ENCODE data around the gene TMEM82. TPM values are rescaled to one million over a fixed set of nuclear protein-coding genes. Genes with fewer than 3 reads are reported as not detected.

Gene TMEM82
- total RNA-seq, 1 donor from 2014 or later = not detected

DNA sequence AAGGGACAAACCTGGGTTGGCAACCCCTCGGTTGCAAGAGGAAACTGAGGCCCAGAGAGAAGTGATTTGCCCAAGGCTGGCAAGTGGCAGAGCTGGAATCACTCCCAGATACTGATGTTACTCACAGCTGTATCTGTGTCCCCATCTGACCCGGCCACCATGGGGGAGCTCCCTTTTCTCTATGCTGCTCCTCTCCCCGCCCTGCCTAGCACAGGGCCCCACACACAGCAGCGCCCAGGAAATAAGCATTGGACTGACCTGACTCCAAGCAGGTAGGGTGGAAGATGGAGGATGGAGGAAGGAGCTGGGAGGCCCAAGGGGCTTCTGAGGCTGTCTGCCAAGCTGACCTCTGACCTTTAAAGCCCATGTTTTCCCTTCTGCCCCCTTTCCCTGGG lies 13.3 kb downstream of the TMEM82 start:
- DNase-seq (ENCODE audit: low read depth in 2 of 2) = no peak

DNA sequence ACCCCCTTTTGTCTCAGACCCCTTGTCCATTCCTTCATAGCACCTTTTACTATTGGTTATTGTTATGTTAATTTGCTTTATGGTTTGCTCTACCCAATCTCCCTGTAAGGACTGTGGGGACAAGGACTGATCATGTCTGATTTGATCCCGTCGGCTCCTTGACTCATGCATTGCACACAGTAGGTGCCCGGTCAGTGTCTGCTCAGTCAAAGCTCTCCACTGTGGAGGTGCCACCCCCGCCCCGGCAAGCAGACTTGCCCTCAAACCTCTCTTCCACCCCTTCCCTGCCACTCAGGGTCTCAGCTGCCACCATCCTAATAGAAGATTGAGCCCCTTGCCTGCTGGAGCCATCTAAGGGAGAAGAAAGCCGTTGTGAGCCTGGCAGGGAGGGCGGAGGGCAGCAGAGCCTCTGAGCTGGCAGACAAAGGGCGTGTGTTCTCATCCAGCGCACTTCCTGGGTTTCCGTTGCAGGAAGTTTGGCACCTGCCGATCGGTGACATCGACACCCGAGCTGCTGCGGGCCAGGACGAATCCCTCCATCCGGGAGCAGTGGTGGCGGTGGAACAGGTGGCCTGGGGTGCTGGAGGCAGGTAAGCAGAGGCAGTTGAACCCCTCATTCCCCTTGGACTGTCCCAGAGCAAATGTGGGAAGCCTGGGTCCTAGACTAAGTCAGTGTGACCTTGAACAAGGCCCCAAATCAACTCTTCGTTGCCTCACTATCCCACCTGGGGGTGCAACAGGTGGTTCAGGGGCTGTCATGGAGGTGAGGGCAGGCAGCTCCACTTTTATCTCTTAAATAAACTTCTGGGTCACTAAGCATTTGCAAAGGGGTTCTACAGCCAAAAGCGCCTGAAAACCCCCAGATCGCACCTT lies 14.1 kb downstream of the TMEM82 start:
- DNase-seq (ENCODE audit: low read depth in 2 of 2) = peak; percentile 57 to 67

DNA sequence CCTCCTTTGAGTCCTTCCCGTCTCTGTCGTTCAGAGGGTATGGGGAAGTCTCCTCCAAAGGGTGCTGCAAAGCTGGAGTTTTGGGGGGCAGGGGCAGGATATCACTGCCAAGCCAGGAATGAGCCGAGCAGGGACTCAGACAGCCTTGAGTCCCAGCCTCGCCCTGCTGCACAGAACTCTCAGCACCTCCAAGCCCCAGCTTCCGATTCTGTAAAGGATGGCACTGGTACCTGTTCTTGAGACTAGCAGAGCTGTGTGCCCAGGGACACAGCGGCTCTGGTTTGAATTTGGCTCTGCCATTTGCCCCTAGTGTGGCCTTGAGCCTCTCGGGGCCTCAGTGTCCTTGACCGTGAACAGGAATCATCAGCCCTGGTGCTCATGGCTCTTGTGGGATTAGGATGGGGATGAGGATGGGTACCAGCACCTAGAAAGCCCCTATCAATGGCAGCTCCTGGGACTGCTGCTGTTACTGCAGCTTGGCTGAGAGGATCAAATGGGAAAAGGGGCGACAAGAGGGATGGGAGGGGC lies 14.8 kb downstream of the TMEM82 start:
- no peak for DNase-seq (ENCODE audit: low read depth in 2 of 2)

DNA sequence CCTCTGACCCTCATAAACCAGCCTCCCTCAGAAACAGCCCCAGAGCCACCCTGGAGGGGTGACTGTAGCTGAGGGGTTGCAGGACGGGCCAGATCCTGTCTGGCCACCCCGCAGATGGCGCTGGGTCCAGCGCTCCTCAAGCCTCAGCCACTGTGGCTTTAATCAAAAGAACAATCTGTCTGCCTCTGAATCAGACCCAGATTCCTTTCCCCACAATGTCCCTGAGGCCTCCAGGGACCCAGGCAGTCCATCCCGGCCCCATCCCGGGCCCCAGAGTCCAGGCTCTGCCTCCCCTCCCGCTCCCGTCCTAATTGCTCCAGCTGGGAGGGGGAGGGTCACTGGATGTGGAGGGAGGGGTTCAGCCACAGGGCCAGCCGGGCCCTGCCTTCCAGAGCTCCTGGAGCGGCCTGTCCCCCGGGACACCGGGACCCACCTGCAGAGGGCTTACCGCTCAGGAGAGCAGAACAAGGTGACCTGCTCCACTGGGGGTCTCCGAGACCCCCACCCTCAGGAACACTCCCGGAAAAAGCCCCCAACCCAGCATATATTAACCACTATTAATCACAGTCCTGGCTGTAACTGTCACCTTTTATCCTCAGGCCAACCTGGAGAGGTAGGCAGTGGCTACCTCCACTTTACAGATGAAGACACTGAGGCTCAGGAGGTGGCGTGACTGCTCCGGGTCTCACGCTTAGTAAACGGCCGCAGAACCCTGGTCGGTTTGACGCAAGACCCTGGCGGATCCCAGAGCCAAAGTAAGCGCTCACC lies 15.5 kb downstream of the TMEM82 start:
- DNase-seq (ENCODE audit: low read depth in 2 of 2) = peak; percentile 26 to 50

DNA sequence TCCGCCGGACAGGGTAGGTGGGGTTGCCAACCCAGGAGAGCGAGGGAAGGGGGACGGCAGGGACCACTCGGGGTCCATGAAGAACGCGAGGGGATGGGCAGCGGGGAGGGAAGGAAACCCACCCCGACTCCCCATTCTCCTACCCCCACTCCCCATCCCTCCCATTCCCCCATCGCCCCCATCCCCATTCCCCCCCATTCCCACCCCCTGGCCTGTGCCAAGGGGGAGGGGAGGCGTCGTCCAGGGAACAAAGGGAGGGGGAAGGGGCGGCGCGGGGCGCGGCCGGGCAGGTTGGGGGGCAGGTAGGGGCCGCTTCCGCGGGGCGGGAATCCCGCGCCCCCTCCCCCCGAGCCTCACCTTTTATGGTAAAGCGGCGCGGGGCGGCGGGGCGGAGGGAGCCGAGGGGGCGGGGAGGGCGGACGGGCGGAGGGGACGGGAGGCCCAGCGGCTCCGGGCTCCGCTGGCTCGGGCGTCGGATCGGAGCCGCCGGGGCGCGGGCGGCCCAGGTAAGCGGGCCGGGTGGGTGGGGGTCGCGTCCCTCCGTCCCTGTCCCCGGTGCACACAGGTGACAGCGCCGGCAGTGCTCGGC lies 16.1 kb downstream of the TMEM82 start, which contains the start of gene FBLIM1:
FBLIM1 (plus strand) TSS at position 453 of the 589 bp plus-strand sequence. CDS start 6,189 bp downstream, outside the sequence.
- DNase-seq (ENCODE audit: low read depth in 2 of 2) = peak in 1 of 2 donors; percentile 69

DNA sequence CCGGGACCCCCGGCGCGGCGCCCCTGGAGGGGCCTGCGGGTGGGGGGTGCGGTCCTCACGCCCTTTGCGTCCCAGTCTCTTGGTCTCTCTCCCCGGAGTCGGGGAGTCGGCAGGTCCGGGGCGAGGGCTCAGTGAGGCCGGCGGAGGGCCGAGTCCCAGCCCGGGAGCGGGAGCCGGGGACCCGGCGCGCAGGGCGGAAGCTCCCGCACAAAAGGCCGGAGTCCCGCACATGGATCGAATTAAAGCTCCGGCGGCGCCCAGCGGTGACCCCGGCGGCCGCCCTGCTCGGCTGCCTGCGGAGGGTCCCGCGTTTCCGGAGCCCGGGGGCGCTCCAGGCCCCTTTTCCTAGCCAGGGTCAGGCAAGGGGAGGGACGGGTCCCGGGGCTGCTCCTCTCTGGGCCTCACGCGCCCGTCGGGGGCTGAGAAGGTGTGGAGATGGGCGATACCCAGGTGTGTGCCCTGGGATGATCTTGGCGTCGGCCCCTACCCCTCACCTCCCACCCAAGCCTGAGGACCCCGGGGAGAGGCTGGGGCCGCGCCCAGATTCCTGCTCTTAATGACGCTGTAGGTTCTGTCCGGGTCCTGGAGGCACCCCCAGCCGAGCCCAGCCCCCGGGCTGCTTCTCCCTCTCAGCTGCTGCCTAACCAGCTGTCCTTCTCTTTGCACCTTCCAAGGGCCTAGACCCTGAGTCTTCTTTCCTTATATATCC lies 16.8 kb downstream of the TMEM82 start:
- DNase-seq (ENCODE audit: low read depth in 2 of 2) = no peak

DNA sequence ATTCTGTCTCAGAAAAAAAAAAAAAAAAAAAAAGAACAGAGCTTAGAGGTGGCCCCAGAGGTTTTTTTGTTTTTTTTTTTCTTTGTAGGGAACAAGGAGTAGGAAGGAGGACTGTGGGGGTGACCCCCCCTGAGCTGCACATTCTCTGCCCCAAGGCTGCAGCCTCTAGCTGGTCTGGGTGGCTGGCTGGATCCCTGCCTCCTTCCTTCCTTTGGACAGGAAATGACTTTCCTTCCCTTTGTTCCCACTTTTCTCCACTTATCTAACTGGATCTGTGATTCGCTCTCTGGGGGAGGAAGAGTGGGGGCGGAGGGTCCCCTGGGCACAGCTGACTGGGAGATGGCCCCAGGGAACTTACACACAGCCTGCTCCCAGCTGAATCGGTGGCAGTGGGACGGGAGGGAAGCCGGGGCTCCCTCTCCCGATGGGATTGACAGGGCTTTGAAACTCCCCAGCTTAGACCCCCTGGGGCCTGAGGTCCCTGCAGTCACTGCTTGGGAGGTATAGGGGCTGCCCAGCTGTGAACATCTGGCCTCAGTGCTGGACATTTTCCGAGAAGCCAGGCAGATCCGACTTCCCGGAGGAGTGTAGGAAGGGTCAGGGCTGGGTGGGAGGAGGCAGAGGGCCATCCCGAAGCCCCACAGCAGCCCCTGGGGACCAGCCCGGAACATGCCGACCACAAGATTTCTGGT lies 18.4 kb downstream of the TMEM82 start:
- peak; percentile 48 to 73 for DNase-seq (ENCODE audit: low read depth in 2 of 2)

DNA sequence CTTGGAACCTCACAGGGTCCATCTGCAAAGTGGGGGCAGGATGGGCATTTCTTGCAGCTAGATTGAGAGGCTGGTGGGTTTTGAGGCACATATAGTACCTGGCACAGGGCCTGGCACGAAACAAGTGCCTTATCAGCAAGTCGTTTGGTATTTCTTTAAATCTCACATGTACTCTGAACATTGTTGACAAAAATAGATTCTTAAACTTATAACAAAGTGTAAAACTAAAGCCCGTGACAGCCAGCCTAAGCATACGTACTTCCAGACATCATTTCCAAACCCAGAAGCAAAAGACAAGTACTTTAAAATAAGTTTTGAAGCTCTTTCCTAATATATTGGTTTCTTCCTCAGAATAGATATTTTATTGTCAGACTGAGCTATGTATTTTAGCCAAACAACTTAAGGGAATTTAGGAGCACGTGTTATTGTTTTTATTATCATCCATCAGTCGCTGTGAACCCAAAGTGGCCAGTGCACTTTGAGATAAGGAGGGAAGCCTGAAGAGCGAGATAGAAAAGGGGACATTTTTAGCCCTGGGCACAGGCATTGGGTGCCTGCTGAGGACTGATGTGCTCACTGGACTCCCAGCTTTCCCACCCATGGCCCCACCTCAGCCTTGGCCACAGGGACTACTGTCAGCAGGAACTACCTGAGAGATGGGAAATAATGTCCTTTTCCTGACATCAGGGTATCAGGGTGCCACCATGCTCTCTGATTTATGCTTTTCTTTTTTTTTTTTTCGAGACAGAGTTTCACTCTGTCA lies 19.2 kb downstream of the TMEM82 start:
- DNase-seq (ENCODE audit: low read depth in 2 of 2) = no peak

DNA sequence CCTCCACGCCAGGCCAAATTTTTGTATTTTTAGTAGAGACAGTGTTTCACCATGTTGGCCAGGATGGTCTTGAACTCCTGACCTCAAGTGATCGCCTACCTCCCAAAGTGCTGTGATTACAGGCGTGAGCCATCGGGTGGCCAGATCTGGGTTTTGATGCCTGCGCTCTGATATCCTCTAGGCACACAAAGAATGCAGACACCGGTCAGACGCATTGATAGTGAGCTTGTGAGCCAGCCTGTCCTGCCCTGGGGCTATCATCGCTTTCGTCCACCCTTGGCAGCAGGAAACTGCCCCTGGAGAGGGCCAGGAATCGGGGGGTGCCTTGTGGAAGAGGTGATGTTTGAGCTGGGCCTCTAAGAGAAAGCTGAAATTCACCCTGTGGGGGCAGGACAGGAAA lies 20.2 kb downstream of the TMEM82 start:
- no peak for DNase-seq (ENCODE audit: low read depth in 2 of 2)

DNA sequence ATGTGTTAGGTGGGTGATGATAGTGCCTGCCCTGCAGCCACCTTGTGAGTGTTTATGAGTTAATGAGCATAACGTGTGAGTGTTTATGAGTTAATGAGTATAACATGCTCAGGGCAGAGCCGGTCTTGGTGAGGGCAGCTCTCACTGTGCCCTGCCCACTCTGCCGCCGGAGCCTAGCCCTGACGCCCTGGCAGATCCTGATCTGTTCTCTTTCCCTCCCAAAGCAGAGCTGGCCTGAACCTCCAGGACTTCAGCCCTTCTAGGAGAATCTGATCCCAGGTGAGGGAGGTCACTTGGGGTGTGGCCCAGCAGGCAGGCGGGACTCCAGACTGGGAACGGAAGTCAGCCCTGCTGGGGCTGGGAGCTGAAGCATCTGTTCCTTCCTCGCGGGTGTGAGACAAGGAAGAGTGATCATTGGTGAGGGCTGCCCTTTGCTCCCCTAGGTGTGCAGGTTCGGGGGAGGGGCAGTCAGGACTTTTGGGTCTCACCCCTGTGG lies 22.0 kb downstream of the TMEM82 start:
- DNase-seq (ENCODE audit: low read depth in 2 of 2) = no peak

DNA sequence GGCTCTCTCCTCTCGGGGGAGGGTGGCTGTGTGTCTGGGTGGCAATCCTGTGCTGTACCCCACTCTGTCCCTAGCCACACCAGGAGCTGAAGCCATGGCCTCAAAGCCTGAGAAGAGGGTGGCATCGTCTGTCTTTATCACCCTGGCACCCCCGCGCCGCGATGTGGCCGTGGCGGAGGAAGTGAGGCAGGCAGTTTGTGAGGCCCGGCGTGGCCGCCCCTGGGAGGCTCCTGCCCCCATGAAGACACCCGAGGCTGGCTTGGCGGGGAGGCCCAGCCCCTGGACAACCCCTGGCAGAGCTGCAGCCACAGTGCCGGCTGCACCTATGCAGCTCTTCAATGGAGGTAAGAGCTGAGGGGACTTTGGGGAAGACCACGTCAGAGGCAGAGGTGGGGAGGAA lies 22.6 kb downstream of the TMEM82 start:
- DNase-seq (ENCODE audit: low read depth in 2 of 2) = no peak

DNA sequence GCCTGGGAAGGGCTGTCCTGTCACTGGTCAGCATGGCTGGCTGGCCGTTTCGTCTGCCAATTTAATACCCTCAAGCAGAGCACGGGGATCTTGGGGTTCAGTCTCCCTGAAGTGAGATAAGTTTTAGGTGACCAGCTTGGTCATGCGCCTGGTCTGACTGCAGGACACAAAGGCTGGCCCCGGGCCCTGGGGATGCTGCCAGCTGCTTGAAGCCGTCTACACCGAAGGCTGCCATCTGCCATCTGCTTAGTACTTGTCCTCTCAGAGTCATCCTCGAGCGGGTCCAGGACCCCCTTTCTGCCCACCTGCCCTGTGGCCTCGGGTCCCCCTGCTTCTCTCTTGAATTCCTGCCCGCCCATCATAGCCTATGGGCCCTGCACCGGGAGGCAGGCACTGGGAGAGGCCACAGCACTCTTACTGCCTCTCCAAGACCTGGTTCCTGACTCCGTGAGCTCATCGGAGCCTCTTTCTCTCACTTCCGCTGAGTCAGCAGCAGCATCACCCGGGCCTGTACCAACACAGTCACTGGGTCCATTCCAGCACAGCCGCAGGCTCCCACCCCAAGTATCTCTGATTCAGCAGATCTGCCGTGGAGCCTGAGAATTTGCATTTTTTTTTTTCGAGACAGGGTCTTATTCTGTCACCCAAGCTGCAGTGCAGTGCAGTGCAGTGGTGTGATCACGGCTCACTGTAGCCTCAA lies 23.3 kb downstream of the TMEM82 start:
- DNase-seq (ENCODE audit: low read depth in 2 of 2) = peak in 1 of 2 donors; percentile 94

DNA sequence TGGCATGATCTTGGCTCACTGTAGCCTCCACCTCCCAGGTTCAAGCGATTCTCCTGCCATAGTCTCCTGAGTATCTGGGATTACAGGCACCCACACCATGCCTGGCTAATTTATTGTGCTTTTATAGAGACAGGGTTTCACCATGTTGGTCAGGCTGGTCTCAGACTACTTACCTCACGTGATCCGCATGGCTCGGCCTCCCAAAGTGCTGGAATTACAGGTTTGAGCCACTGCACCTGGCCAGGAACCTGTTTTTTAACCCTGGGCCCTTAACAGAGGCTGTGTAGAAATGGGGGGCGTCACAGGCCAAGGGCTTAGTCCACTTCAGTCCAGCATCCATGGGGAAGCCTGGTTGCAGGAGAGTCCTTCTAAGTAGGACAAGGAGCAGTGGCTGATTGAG lies 25.6 kb downstream of the TMEM82 start:
- no peak for DNase-seq (ENCODE audit: low read depth in 2 of 2)

DNA sequence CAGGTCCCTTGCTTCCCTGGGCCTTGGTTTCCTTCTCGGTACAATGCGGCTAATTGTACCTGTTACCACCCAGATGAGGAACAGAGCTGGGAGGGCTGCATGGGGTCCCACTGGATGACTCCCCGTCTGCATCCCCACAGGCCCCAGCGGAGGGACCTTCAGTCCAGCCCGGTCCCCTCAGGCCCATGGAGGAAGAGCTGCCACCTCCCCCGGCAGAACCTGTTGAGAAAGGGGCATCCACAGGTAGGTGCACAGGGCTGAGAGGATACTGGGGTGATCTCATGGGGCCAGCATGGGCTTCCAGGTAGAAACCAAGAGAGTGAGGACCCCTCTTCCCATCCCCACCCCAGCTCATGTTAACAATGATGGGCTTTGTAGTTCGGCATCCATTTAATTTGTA lies 26.1 kb downstream of the TMEM82 start:
- DNase-seq (ENCODE audit: low read depth in 2 of 2) = no peak

DNA sequence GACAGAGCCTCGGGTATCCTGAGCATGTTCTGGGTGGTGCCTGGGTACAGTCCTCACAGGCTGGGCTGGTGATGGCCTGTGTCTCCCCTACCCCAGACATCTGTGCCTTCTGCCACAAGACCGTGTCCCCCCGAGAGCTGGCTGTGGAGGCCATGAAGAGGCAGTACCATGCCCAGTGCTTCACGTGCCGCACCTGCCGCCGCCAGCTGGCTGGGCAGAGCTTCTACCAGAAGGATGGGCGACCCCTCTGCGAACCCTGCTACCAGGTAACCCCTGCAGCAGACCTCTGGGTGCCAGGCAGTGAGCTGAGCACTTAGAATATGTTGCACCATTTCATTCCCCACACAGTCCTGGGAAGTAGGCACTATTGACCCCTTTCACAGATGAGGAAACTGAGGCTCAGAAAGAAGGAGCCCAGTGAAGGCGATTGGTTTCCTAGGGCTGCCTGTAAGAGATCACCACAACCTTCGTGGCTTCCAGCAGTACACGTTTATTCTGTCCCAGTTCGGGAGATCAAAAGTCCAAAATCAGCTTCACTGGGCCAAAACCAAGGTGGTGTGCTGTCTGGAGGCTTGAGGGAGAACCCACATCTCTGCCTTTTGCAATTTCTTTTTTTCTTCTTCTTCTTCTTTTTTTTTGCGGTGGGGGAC lies 28.1 kb downstream of the TMEM82 start:
- DNase-seq (ENCODE audit: low read depth in 2 of 2) = no peak

DNA sequence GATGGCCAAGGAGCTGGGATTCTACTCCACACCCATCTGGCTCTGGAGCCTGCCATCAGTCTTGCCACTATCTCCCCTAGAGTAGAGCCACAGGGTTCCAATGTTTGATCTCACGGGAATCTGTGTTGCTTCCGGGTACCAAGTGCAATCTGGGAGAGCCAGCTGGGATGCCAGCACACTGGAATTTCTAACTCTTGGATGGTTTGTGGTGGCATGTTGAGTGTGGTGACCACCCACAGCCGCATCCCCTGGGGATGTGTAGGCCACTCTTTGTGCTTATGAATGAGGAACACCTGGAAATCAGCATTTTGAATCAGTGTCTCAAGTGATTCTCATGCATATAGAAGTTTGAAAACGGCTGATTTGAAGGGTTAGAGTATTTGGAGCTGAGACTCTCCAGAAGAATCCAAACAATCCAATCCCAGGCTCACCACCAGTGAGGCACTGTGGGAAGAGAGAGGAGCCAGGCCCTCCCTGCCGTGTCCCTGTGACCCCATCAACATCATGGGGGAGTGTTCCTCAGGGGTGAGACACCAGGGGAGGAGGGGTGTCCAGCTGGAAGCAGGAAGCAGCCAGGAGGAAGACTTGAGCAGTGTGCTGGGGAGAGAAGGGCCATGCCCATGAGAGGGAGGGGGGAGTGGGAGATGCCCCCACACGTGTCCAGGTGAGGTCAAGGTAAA lies 29.7 kb downstream of the TMEM82 start:
- no peak for DNase-seq (ENCODE audit: low read depth in 2 of 2)

DNA sequence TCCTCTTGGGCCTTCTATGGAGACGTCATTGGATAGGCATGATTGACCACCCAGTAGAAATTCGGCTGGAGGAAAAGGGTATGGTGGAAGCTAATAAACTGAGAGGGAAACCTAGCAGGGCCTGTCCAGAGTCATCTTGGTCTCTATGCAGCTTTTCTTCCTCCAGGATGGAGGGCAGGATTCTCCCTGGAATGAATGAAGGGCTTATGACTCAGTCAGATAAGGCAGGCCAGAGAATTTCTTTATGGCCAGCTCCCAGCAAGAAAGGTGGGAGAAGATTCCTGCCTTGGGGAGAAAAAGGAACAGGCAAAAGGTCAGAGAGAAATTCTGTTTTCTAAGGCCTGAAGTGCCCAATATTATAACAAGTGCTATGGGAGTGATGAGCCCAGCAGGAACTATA lies 33.4 kb downstream of the TMEM82 start:
- no peak for DNase-seq (ENCODE audit: low read depth in 2 of 2)
